ENCODE results near the gene OR11H7.
"Not testable (repeated sequence)": the region's sequence is repeated elsewhere in the genome, so short reads cannot be mapped to it uniquely, and the experiment has no call there.

The OR11H7 gene

GRCh38 chr14:20191396-20191795 is 37.4 kb upstream of the OR11H7 start:
- DNase-seq (ENCODE audit: extremely low spot score) = no peak
- ChIA-PET CTCF (interaction anchor here (1.4 to 2.3 kb wide), 3 partner anchors 8 to 16 kb away, joined by 3 to 7 read pairs (median 5); no protein-coding TSS in a partner anchor), POLR2A (no interaction called here)
- no peak for TF ChIP-seq CTCF (IDR thresholded peaks at IDR 0.05; ENCODE audit: control extremely low read depth, extremely low read depth, low read depth, missing control alignments)

GRCh38 chr14:20194101-20194500 is 34.7 kb upstream of the OR11H7 start:
- POLR2A ChIA-PET = no interaction called here
- no peak for DNase-seq (ENCODE audit: extremely low spot score)
- no peak for TF ChIP-seq CTCF (IDR thresholded peaks at IDR 0.05; ENCODE audit: control extremely low read depth, extremely low read depth, low read depth, missing control alignments)
- CTCF ChIA-PET = no interaction called here

- DNase-seq (ENCODE audit: extremely low spot score); POLR2A ChIA-PET; CTCF ChIA-PET: not testable (repeated sequence)
Observed at GRCh38 chr14:20195170-20195569, 33.6 kb upstream of the OR11H7 start.

- no peak for TF ChIP-seq CTCF (IDR thresholded peaks at IDR 0.05; ENCODE audit: control extremely low read depth, extremely low read depth, low read depth, missing control alignments)
- DNase-seq (ENCODE audit: extremely low spot score) = no peak
- POLR2A ChIA-PET = no interaction called here
- CTCF ChIA-PET = interaction anchor here (0.9 kb wide), 1 partner anchor 11 kb away, joined by 3 read pairs; no protein-coding TSS in a partner anchor
Observed at GRCh38 chr14:20195911-20196310, 32.9 kb upstream of the OR11H7 start.

GRCh38 chr14:20197459-20197858 is 31.3 kb upstream of the OR11H7 start:
- CTCF ChIA-PET = interaction anchor here (1.0 kb wide), 1 partner anchor 9 kb away, joined by 4 read pairs; no protein-coding TSS in a partner anchor
- no peak for TF ChIP-seq CTCF (IDR thresholded peaks at IDR 0.05; ENCODE audit: control extremely low read depth, extremely low read depth, low read depth, missing control alignments)
- POLR2A ChIA-PET = no interaction called here
- no peak for DNase-seq (ENCODE audit: extremely low spot score)

GRCh38 chr14:20198991-20199390 is 29.8 kb upstream of the OR11H7 start:
- CTCF ChIA-PET = no interaction called here
- no peak for TF ChIP-seq CTCF (IDR thresholded peaks at IDR 0.05; ENCODE audit: control extremely low read depth, extremely low read depth, low read depth, missing control alignments)
- POLR2A ChIA-PET = no interaction called here
- DNase-seq (ENCODE audit: extremely low spot score) = no peak

GRCh38 chr14:20204721-20205120 is 24.1 kb upstream of the OR11H7 start:
- POLR2A ChIA-PET = no interaction called here
- DNase-seq (ENCODE audit: extremely low spot score) = no peak

More at GRCh38 chr14:20204721-20205120, 24.1 kb upstream of the OR11H7 start:
- CTCF ChIA-PET = no interaction called here
- no peak for TF ChIP-seq CTCF (IDR thresholded peaks at IDR 0.05; ENCODE audit: control extremely low read depth, extremely low read depth, low read depth, missing control alignments)
